Measurements from ENCODE around the gene CRIP1. TPM values are rescaled to one million over a fixed set of nuclear protein-coding genes. Genes with fewer than 3 reads are reported as not detected.

The CRIP1 gene
- total RNA-seq, 1 donor from 2014 or later: 106 TPM

DNA sequence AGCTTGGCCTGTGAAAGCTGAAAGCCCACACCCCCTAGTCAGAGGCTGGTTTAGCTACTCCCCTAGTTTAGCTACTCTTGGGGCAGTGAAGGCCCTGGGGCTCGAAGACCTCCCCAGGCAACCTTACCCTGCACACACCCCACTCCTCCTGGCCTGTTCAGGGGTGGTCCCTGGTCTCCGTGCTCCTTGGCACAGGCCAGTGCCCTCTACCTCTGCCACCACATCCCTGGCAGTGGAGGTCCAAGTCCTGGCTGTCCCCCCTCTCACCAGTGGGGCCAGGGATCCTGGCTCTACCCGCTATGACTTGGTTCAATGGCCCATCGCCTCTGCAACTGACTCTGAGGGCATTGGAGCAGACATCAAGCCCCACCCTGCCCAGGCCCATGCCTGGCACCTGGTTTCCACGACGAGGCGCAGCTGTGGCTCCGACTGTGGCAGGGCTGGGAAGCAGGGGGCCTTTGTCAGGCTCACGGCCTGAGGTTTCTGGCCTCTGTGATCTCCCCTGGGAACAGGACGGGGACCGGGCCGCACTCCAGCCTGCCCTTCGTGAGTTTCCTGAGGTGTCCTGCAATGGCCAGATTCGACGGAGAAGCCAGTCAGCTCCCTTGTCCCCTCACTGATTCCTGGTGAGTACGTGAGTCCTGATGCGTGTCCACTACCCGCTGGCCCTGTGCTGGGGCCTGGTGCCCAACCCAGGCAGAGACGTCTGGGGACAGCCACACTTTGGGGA lies 45.4 kb downstream of the CRIP1 start:
- H3K4me3 ChIP-seq: no peak overlapping the region
- no peaks in the 10 kb centered on the region for H3K27me3 ChIP-seq
- no peak overlapping the region for H3K27ac ChIP-seq
- intact Hi-C loops (cut with DNase I): no loop called here
- no peaks in the 10 kb centered on the region for H3K36me3 ChIP-seq
- TF ChIP-seq, protein P1, sequence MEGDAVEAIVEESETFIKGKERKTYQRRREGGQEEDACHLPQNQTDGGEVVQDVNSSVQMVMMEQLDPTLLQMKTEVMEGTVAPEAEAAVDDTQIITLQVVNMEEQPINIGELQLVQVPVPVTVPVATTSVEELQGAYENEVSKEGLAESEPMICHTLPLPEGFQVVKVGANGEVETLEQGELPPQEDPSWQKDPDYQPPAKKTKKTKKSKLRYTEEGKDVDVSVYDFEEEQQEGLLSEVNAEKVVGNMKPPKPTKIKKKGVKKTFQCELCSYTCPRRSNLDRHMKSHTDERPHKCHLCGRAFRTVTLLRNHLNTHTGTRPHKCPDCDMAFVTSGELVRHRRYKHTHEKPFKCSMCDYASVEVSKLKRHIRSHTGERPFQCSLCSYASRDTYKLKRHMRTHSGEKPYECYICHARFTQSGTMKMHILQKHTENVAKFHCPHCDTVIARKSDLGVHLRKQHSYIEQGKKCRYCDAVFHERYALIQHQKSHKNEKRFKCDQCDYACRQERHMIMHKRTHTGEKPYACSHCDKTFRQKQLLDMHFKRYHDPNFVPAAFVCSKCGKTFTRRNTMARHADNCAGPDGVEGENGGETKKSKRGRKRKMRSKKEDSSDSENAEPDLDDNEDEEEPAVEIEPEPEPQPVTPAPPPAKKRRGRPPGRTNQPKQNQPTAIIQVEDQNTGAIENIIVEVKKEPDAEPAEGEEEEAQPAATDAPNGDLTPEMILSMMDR (IDR thresholded peaks at IDR 0.05): no peak
- peaks cover 10 to 16% of the 10 kb centered on the region in 2 donors for H3K4me1 ChIP-seq
- H3K9me3 ChIP-seq: no peaks in the 10 kb centered on the region
- DNase-seq (ENCODE audit: low spot score in 2 of 2): no peak

DNA sequence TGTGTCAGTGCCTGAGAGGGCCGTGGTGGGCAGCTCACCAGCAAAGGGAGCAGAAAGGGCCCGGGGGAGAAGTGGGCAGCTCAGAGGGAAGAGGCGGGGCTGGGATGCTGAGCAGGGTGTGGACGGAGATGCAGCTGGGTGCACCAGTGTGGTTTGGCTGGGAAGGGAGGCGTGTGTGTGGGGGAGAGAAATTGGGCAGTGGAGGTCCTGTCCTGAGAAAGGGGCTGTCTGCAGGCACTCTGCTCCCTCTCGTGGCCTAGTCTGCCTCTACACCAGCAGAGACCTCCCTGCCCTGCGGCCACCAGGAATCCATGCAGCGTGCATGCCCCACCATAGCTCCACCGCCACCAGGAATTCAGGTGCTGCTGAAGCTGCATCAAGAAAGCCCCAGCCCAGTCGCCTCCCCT lies 46.1 kb downstream of the CRIP1 start:
- no peak for DNase-seq (ENCODE audit: low spot score in 2 of 2)
- H3K4me3 ChIP-seq: no peak overlapping the region
- H3K27me3 ChIP-seq: no peaks in the 10 kb centered on the region
- no peaks in the 10 kb centered on the region for H3K36me3 ChIP-seq
- peaks cover 5 to 9% of the 10 kb centered on the region in 2 donors for H3K4me1 ChIP-seq
- TF ChIP-seq, protein P1 (IDR thresholded peaks at IDR 0.05): peak in 1 of 3 experiments; percentile 9
- intact Hi-C loops (cut with DNase I): no loop called here
- no peak overlapping the region for H3K27ac ChIP-seq
- no peaks in the 10 kb centered on the region for H3K9me3 ChIP-seq

DNA sequence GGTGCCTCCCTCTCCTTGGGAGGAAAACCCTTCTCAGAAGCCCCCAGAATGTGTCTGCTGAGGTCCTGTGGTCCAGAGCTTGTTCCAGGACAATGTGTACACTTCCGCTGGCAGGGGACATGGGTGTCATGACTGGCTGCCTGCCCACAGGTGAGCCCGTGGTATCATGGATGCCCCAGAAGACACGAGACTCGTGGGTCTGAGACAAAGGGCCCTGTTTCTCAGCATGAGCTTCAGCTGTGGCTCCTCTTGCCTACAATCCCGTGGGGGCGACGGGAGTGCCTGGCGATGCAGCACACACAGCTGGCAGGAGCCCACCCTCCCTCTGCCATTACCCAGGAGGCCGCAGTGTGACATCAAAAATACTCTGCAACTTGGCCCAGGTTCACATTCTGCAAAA lies 46.7 kb downstream of the CRIP1 start:
- no peaks in the 10 kb centered on the region for H3K27me3 ChIP-seq
- intact Hi-C loops (cut with DNase I): no loop called here
- no peaks in the 10 kb centered on the region for H3K9me3 ChIP-seq
- no peak for DNase-seq (ENCODE audit: low spot score in 2 of 2)
- H3K27ac ChIP-seq: no peak overlapping the region
- H3K4me3 ChIP-seq: no peak overlapping the region
- peaks cover 5% of the 10 kb centered on the region in 2 donors for H3K4me1 ChIP-seq
- TF ChIP-seq, protein P1 (IDR thresholded peaks at IDR 0.05): no peak
- no peaks in the 10 kb centered on the region for H3K36me3 ChIP-seq

DNA sequence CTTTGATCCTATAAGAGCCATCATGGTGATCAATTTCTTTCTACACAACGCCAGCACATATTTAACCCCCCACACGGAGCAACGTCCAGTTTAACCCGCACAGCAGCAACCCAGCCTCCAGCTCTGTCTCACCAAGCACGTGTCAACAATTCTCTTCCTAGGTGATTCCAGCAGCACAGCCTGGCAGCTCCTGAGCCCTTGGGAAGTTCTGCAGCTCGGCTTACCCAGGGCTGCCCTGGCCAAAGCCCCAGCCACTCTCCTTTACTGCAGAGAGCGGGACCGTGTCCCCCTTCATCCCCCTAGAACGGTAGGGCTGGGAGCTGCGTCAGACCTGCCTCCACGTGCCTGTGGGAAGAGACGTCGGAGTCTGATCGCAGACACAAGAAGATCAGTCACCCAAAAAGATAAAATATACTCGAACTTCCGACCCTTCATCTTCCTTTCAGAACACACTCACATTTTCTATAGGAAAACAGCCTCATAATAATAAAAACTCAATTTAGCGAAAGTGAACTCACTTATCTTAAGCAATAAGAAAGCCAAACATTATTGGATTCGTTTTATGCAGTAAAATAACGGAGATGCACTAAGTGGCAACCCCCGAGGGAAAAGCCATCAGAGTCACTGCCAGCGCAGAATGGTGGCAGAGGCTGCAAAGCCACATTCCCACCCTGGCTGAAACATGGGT lies 47.3 kb downstream of the CRIP1 start:
- H3K9me3 ChIP-seq: no peaks in the 10 kb centered on the region
- intact Hi-C loops (cut with DNase I): no loop called here
- H3K27me3 ChIP-seq: no peaks in the 10 kb centered on the region
- TF ChIP-seq, protein P1 (IDR thresholded peaks at IDR 0.05): no peak
- H3K27ac ChIP-seq: no peak overlapping the region
- H3K4me1 ChIP-seq: peaks cover 2% of the 10 kb centered on the region in 2 donors
- no peak for DNase-seq (ENCODE audit: low spot score in 2 of 2)
- H3K4me3 ChIP-seq: no peak overlapping the region
- H3K36me3 ChIP-seq: no peaks in the 10 kb centered on the region

DNA sequence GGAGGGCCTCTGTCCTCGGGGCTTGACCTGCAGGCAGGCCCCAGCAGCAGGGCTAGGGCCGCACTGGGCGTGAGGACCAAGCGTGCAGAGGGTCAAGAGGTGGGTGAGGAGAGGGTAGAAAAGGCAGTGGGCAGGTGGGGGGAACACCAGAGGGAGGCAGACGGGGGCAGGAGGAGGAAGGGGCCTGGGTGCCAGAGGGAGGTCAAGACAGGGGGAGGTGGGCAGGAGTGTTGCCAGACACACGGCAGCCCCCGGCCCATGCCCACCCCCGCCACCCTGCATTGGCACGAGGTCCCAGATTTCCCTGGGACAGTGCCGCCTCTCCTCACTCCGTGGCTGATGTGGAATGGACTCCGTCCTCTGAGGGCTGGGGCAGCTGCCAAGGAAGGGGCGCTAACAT lies 47.9 kb downstream of the CRIP1 start:
- TF ChIP-seq, protein P1 (IDR thresholded peaks at IDR 0.05): no peak
- intact Hi-C loops (cut with DNase I): no loop called here

More for the DNA sequence above, 47.9 kb downstream of the CRIP1 start:
- H3K9me3 ChIP-seq: no peaks in the 10 kb centered on the region
- no peaks in the 10 kb centered on the region for H3K4me1 ChIP-seq
- H3K4me3 ChIP-seq: no peak overlapping the region
- H3K27me3 ChIP-seq: no peaks in the 10 kb centered on the region
- no peaks in the 10 kb centered on the region for H3K36me3 ChIP-seq
- H3K27ac ChIP-seq: no peak overlapping the region
- DNase-seq (ENCODE audit: low spot score in 2 of 2): no peak

Measured in ascending aorta (tissue), 2 donors.